DMS53 (cell line): ENCODE measurements around the gene MAST4.

Experiments
- DNase-seq: peaks from one replicate; lab custom pipeline; 2025; lab: John Stamatoyannopoulos, UW

MAST4 gene

DNA sequence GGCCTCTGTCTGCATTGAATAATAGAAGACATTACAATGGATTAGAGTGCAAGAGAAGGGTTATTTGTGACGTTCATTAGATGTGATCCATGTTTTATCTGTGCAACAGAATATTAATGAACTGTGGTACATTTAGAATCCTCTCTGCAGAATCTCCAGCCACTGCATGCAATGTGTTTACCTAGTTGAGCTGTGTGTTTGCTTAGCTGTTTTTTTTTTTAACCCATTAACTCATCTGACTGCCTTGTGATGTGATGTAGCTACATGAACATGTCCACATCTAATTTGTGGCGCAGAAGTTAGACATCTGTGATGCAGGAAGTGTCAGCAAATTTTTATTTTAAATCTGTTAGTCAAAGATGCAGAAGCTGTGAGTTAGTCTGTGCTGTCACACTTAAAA, 363.5 kb downstream of the MAST4 start:
- peak; percentile 84 for DNase-seq

DNA sequence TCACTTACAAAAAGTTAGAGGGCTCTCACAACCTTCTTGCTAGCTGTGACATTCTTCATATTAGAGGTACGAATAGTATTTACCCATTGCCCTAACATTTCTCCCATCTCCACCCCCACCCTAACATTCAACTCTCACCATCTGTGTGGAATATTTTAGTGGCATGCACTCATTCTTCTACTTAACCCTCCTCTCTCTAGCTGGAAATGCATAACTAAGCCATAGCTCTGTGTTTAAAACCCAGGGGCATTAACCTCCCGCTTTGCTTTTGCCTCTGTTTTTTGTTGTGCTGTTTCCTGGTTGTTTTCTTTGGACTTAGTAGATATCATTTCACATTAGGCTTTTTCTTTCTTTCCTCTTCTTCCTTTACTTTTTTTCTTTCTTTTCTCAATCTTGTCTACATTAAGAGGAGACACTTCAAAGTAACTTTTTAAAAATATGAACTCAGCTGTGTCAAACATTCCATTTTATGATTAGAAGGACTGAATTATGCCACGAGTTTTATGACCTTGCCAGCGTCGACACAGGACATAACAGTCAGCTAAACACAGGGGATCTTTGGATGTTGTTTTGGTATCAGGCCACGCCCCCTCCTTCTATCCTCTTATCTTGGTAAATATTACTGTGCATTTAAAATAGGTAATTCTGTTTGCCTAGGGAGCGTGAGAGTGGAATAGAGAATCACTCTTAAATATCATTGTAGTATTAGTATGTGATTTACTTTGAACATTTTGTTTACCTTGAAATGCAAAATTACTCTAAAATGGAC, 364.4 kb downstream of the MAST4 start:
- peak; percentile 76 for DNase-seq

DNA sequence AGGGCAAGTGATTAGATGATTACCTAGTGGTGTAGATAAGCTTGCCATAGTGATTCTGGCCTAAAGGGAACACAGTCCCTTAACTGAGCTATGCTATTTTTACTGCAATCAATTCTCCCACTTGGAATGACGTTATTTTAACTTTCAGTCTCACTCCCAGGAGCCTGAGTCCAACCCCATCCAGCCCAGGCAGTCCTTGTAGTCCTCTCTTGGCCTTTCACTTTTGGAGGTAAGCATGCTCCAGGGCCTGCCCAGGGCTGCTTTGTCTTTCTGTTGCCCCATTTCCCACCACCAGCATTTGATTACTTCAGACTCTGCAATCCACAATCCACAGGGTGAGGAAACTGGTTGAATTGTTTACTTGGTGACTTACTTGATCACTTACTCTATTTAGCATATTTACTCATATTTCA, 367.4 kb downstream of the MAST4 start:
- DNase-seq: peak; percentile 47

DNA sequence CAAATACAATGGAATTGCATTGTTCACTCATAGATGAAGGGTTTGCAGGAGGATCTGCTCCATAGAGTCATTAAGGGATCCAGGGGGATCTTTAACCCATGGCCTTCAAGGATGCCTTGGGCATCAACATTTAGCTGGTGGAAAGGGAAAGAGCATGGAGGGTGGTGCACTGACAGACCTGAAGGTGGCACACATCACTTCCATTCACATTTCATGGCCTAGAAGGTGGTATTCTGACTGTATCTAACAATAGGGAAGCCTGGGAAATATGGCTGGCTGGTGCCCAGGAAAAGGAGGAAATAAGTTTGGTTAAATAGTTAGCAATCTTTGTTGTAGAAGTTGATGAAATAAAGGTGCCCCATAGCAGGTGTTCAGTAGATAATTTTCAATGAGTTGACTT, 370.2 kb downstream of the MAST4 start:
- peak; percentile 36 for DNase-seq

DNA sequence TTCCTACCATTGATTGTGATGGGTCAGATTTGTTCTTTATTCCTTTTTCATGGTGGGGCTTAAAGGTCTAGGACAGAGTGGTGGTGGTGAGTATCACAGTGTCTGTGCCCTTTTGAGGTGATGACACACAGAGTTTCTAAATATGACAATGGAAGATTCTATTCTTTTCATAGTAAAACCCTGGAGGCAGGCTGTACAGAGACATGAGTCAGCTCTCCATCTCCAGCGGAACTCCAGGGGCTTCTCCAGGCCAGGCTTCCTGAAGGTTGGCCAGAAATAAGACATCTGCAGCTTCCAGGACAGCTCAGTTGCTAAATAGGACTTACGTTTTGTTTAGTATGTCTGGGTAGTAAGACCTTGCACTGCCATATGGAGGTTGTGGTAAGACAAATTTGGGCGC, 370.9 kb downstream of the MAST4 start:
- no peak for DNase-seq

DNA sequence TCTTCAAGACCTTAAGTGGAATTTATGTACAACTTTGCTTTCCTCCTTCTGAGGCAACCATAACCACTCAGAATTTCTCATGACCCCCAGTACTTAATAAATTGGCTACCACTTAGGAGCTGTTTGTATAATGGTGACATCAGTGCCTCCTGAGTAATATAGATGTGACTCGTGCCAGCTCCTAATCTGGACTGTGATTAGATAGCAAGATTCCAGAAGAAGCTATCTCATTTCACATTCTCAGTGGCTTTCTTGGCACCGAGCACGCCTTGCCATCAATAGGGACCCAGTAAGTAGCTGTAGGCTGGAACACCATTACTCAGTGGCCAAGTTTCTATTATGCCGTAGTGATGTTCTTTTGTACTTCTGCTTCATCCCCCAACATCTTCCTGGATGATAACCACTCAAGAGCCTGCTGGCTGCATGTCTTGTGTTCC, 371.7 kb downstream of the MAST4 start:
- peak; percentile 24 for DNase-seq

DNA sequence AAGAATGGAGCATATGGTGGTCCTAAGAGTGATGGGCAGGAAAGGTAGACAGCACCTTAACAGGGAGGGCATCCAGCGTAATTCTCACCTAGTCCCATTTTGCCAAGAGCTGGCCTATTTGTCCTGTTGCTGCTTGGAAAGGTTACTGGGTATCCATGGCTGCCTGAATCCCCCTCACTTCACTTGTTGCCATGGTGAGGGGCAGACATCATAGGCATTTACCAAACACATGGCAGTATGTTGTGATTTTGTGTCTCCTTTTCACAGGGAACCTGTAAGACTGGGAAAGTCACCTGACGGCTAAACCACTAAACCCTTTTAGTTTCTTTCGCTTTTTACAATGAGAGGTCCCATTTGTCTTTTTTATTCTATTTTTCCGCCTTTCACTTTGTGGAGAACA, 373.3 kb downstream of the MAST4 start:
- DNase-seq: no peak

DNA sequence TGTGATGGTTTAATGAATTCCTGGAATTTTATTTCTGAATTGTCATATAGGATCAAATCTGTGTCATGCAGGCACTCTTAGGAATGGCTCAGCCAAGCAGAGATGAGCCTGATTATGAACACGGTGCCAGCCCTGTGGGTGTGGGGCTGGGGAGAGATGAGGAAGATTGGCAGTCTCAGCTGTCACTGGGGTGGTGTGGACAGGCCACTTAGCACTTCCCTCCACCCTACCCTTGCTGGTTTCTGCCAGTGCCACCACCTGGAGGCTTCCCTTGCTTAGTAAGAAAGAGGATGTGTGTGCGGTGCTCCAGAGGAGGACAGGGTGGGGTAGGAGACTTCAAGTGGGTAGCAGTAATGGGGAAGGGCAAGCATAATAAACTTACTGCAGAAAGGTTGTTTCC, 373.8 kb downstream of the MAST4 start:
- DNase-seq: no peak

DNA sequence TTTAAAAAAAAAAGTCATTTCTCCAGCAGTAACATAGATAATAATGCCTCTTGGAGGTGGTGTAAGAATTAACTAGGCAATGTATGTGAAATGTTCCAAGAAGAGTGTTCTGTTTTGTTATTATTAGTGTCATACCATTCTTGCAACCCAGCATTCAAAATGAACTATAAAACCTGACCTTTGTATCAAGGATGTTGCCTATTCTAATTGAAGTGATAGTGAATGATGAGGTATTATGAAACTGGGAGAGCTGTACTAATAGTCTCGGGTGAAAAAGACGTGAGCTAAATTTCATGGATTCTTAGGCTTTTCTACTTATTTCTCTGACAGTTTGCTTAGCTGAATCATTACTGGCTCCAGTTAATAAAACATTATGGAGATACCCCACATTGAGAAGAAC, 375.8 kb downstream of the MAST4 start:
- no peak for DNase-seq

DNA sequence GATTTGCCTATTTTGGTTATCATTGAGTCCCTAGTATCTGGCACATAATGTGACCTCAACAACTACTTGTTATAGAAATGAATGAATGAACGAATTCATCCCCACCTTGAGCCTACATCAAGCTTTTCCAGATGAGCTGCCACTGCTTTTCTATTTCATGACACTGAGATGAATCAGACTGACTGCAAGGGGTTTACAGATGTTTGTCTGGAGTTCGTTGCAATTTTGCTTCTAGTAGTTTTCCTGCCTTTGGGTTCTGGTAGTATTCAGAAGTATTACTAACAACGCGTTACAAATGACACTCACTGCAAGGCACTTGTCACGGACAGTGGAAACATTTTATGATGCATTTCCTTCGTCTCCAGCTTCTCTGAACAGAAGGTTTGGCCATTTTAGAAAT, 378.1 kb downstream of the MAST4 start:
- no peak for DNase-seq

DNA sequence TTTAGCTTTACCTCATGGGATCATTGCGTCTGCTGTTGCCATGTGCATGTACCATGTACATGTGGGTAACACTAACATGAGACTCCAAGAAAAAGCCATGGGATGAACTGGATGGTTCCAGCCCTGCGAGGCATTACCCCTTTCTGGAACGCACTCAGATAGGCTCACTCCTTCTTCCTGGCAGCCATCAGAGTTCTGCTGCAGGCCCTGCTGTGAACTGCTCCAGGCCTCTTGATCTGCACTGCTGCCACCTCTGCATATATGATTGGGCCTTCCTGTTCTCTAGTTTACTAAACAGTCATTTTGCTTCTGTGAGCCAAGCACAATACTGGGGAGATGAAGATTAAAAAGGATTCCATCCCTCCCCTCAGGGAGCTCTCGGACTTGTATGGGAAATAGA, 379.9 kb downstream of the MAST4 start:
- DNase-seq: no peak

DNA sequence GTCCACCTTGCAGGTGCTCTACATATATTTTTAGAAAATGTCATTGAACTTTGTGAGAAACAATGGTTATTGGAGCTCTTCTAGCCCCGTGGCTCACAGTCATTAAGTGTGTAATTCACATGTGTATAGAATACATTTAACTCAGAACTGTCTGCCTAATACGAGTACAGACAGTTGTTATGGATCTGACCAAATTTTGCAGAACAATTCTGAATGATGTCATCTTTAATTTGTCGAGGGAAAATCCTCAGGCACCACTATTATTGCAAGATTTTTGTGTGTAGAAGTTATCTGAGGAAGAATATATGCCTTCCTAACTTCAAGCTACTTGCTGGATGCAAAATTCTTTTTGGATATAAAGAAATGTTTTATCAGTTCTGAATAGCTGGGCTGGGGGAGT, 383.5 kb downstream of the MAST4 start:
- DNase-seq: no peak

DNA sequence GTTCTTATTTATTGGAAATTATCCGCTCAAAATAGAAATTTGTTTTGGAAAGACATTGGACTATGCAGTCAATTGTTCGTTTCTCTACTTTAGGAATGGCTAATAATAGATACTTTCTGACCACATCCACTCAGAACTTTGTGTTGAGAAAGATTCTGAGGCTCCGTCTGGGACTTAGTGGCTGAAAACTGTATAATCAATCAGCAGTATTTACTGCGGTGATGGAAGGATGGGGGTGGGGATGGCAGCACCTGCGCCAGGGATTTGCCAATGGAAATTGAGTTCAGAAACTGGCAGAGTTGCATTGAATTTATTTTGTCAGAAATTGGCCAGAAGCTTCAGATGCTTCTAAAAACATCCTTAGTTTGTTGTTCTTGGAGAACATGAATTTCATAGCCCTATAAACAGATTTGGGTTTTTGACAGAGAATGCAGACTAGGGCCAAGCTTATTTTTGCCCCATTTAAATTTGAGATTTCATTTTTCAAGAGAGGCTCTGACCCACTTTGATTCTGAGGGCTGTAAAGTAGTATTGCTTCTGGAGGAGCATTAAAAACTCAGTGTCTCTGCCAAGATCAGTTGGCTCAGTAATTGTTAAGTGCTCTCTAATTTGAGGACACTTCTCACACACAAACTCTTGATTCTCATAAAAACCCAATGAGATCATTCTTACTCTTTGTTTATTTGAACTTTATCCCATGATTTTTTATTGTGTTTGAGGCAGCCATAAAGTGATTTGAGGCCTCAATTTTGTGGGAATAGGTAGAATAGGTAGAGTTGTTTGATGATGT, 385.3 kb downstream of the MAST4 start:
- DNase-seq: no peak

DNA sequence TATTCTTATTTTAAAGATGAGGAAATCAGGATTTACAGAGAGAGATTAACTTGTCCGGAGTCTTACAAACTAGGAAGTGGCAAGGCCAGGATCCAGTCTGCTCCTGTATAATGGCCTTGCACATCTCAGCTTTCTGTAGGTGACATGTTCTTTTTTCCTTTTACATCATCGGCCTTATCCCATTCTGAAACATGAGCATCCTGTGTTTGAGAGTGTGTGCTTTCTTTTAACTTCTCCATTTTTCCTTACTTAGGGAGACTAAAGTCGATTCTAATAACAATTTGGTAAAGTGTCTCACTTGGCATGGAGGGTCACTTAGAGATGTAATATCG, 385.8 kb downstream of the MAST4 start:
- DNase-seq: no peak

DNA sequence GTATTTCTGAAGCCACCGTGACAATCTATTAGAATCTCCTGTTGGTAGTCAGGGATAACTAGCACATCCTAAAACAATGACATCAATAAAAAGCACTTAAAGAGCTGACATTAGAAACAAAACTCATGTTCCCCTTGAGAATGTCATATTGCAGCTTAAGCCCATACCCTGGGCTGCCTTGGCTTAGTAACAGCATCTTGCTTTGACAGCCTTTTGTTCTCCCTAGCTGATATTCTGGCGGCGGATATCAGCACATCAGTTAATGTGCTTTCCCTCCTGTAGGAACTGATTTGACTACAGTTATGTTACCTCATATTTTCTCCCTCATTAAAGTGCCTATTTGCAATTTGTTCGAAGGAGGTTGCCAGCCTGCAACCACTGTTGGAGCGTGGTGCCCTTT, 386.3 kb downstream of the MAST4 start:
- DNase-seq: no peak

DNA sequence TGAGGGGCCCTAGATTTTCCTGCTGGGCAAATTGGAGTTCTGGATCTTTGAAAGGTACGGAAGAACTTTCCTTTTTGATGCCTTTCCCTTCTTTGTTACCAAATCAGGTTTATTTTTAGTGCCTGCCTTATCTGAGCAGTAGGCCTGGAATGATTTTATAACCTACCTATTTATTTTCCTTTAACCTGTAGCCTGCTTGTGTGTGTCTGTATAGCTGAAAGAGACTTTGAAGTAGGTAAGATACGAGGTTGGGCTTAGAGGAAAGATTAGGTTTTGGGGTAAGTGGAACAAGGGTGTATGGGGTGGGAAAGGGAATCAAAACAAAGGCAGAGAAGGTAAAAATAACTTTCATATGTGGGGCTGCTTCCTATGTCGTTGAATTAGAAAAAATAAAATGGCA, 389.2 kb downstream of the MAST4 start:
- no peak for DNase-seq

DNA sequence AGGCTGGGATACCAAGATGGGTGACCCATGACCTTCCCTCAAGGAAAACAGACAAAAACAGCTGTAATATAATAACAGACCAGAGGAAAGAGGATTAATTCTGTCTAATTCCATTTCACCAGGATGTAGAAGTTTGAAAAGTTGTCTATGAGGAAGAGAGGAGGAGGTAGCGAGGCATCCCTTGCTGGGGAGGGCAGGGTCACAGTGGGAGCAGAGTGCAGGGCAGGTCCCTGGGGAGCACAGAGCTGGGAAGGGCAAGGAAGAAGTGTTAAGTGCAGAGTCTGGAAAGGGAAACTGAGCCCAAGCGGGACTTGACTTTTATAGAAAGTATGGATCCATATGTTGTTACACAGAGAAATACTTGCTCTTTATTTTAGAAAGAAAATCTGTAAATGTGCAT, 389.8 kb downstream of the MAST4 start:
- no peak for DNase-seq

DNA sequence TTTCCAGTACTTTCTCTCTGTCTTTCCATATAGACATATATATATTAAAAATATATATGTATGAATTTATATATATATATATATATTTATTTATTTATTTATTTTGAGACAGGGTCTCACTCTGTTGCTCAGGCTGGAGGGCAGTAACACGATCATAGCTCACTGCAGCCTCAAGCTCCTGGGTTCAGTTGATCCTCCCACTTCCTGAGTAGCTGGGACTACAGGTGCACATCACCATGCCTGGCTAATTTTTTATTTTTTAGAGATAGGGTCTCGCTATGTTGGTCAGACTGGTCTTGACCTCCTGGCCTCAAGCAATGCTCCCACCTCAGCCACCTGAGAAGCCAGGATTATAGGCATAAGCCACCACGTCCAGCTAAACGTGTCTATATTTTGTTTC, 390.3 kb downstream of the MAST4 start:
- DNase-seq: no peak

DNA sequence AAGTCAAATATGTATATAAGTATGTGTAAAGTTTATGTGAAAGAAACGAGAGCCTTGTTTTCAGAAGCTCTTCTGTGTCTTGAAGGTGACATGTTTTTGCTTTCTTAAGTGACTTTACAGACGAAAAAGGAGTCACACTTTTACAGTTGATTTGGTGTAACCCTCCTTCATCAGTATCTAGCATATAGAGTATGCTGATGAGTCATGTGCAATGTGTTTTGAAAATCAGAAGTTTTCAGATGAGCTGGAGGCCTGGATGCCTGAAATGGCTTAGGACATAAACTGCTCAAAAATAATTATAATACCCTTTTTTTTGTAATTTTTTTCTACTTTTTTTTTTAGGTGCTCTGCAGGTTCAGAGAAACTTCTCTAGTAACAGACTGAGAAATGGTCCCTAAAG, 390.9 kb downstream of the MAST4 start:
- DNase-seq: no peak

DNA sequence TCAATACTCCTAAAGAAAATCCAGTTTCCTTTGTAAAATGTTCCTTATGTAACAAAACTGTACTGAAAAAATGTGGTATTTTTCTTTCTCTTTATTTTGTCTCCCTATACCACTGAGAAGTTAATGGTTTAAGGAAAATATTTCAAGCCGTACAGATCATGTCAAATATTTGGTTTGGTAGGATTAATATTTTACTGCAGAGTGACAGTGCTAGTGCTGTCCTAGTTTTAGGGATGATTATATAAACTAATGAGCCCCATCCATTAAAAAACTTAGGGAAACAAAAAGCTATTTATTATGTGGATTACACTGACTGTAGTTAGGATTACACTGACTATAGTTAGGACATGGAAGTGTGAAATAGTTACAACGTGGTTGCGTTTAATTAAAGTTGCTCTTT, 391.3 kb downstream of the MAST4 start:
- no peak for DNase-seq

DNA sequence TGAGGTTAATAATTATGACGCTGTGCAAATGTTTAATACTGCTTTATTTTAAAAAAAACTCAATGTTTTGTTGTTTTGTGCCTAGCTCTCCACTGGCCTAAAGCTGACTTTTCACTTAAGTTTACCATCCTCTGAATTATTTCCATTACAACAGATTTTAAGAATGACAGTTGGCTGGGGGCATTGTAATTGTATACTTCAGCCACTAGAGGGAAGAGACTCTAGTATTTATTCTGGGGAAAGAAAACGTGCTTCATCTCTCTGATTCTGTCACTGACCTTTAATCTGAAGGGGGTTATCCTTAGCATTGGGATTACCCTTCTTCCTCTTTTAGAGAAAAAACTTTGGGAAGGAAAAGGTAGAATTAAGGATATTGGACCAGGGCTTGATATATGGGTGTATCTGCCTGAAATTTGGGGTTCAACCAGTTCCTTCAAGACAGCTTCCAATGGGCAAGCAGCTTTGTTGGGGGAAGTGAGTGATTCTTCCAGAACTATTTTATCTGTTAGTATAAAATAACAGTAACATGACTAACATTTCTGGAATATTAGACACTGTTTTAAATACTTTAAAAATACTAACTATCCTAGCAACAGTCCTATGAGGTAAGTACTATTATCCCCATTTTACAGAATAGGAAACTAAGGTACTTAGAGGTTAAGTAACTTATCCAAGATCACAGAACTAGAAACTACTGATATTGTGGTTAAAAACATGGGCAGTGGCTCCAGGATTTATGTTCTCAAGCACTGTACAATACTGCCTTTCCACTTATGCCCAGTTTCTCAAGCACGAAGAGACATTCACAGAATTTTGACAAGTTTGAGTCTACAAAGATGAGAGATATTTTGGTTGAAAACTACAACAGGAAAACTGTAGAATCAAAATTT, 392.0 kb downstream of the MAST4 start:
- peak; percentile 70 for DNase-seq

DNA sequence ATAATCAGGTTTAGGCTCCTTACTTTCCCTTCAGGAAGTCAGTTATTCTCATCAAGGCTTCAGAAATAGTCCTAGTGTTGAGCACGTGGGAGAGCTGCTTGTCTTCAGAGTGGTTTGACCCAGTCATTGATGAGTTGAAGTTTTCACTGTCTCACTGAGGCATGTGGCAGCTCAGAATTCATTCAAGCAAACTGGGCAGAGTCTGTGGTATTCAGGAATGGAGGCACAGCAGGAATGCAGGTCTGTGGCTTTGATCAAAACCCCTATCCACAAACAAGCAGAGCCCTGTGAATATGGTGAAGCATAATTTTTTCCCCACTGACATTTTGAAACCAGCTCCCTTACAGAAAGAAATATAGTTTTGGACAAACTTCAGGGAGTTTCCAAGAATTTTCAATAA, 393.1 kb downstream of the MAST4 start:
- DNase-seq: no peak

DNA sequence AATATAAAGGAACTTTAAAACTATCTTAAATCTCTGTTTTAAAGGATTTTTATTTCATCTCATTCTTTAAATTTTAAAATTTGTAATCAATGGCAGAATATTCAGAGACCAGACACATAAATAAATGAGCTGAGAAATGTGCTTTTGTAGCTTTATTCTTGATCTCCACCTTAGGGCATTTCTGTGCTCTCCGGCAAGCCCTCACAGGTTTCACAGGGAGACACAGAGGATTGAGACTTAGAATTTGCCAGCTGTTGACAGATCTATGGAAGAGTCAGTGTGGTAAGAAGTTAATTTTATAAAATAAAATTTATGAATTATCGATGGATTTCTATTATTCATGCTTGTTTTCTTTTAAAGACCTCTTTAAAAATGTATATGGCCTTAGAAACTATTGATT, 393.6 kb downstream of the MAST4 start:
- DNase-seq: no peak
